Measurements from ENCODE around the gene BRPF1.

BRPF1 gene

GRCh38 chr3:9701711-9702110 is 29.8 kb upstream of the BRPF1 start:
- no peak for DNase-seq

DNA sequence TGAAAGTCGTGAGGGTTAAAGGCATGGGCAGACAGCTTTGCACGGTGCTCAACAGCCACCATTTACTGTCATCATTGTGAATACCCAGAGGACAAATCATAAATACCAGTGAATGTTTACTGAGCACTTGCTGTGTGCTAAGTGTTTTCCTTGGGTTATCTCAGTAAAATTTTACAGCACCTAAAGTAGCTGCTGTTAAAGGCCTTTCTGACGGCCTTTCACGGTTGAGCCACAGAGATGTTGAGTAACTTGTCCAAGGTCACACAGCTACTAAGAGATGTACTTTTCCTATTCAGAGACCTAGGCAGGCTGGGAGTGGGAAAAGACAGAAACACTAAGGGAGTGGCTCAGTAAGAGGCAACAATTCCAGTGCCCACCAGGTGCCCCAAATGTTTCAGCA is 28.3 kb upstream of the BRPF1 start:
- DNase-seq: no peak

DNA sequence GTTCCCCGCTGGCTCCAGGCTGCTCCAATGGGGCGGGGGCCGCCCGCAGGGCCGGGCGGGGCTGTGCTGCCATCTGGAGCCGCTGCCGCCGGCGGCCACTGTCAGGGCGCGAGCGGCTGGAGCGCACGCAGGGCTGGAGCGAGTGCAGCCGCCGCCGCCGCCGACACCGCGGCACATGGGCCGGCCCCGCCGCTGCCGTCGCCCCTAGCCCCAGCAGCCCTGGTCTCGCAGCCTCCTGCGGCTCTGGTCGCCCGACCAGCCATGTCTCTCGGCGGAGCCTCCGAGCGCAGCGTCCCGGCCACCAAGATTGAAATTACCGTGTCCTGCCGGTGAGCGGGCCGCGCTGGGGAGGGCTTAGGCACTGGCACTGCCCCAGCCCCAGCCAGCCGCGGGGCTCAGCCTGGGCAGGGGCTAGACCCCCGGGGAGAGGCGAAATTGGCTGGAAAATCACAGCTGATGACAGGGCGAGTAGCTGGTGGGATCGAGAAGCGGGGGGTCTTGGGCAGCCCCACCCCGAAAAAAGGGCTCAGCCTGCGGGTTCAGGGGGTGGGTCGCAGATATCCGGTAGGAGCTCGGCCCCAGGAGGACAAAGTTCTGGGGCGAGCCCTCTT is 27.7 kb upstream of the BRPF1 start, which contains the start of gene CPNE9:
CPNE9 (plus strand) TSS at position 98 of the 611 bp plus-strand sequence; CDS start at position 262, 164 bp downstream.
- DNase-seq: no peak

DNA sequence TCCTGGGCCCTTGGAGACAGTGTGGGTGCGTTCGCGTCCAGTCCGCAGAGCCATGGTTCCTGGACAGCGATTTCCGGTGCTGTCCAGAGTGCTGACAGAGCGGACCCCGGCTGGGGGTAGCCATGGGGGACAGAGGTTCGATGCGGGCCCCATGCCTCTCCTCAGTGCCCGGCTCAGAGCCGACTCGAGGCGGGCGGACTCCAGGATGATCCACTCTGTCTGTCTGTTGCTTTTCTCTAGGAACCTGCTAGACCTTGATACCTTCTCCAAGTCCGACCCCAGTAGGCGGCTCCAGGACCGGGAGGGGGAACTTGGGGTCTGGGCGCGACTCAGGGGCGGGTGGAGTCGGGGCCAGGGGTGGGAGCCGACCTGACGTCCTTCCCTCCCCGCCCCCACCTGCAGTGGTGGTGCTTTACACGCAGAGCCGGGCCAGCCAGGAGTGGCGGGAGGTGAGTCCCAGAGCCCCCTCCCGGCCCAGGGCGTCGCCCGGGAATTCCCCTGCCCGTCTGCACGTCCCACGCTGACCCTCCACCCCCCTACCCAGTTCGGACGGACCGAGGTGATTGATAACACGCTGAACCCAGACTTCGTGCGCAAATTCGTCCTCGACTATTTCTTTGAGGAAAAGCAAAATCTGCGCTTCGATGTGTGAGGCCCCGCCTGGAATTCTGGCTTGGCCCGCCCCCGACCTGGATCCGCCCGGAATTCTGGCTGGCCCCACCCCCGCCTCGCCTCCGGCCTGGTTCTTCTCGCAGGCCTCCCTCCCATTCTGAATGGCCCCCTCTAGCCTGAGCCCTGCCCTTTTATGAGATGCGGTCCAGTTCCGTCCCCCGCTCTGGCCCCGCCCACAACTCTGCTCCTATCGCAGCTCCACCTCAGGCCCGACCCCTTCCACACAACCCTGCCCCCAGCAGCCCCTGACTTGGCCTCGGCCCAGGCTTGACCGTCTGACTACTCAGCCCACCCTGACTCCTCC is 26.9 kb upstream of the BRPF1 start:
- peak; percentile 11 for DNase-seq

DNA sequence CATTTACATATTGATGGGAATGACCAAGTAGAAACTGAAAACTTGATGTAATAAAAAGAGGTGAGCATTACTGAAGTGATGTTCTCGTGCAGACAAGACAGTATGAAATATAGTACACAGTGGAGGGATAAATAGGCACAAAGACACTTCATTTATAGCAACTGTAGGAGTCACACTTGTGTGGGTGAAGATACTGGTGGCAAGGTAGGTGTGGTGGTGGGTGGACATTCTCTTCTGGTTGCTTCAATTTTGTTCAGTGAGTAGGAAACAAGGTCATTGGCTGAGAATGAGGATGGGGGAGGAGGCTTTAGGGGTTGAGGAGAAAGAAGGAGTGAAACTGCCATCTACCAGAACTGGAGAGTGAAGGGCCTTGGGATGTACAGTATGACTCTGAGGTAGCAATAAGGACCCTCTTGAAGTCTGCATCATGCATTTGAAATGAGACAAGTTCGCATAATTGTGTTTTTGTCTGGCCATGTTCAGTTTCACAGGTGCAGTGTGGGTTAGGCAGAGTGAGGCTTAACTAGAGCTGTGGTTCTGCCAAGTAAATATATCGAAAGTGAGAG is 21.3 kb upstream of the BRPF1 start:
- no peak for DNase-seq

DNA sequence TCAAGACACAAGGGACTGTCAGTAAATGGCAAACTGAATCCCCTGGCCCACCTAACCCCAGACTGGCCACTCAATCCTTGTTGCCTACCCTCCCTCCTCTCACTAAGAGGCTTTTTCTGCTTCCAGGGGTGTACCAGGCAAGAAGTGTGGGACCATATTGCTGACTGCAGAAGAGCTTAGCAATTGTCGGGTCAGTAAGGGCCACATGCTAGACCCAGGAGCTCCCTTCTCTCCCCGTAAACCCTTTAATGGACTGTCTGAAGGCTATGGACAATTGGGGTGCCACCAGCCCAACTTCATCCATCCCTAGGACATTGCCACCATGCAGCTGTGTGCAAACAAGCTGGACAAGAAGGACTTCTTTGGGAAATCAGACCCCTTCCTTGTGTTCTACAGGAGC is 19.1 kb upstream of the BRPF1 start:
- no peak for DNase-seq

DNA sequence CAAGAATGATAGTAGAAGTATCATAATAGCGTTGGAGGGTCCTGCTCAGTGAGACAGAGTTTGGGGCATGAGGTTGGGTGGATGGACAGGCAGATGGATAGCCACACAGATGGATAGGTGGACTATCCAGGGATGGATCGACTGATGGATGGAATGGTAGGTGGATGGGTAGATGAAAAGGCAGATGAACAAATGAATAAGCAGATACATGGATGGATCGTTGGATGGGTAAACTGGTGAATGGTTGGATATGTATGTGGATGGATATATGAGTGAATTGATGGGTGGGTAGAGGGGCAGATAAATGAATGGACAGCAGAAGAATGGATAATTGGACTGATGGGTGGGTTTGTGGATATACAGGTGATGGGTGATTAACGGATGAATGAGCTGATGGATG is 18.4 kb upstream of the BRPF1 start:
- no peak for DNase-seq

DNA sequence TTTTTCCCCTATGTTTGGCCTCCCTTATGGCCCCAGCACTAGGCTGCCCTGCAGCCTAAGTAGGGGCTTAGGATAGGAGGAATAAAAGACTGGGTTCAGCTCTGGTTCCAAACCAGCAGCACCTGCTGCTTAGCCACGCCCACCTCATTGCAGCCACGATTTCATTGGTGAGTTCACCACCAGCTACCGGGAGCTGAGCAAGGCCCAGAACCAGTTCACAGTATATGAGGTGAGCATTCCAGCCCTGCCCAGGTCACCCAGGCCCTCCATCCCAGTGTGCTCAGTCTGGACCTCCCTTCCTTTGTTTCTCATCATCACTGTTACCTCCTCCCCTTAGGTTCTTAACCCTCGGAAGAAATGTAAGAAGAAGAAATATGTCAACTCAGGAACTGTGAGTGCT is 16.4 kb upstream of the BRPF1 start:
- DNase-seq: no peak

- DNase-seq: peak; percentile 81
These were observed 15.6 kb upstream of the BRPF1 start for GRCh38 chr3:9715764-9716437.

DNA sequence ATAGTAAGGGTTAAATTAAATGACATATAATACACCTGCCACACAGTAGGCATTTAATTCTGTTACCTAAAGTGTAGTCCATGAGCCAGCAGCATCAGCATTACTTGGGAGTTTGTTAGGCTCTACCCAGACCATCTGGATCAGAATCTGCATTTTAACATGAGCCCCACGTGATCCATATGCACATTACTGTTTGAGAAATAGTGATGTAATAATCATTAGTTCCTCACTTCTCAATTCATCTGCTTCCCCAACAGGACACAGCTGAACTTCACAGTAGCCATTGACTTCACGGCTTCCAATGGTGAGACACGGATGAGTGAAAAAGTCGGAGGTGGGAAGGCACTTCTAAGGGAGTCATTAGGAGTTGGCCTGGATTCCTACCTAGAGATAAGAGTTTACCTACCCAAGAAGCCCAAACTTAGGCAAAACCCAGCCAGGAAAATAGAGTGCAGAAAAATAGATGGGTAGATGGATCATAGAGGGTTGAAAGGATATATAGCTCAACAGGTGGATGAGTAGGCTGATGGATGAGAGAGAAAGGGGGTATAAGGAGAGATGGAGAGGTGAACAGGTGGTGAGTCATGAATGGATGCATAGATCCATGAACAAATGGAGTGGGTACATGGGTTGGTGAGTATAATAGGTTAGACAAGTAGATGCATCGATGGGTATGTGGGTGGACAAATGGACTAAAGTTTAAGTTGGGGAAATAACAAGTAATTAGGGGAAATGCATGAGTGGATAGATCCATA is 14.6 kb upstream of the BRPF1 start:
- DNase-seq: no peak

DNA sequence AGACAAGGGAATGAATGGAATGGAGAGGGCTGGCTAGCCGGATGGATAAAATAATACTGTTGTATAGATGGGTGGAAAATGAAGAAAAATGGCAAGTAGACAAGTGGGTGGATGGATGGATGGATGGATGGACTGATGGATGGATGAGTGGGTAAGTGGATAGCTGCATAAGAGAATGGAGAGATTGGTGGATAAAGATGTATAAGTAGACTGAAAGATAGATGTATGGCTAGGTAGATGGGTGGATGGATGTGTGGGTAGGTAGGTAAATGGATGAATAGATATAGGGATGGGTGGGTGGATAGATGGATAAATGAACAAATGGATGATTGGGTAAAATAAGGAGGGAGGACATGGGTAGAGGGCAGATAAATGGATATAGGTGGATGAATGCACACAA is 14.0 kb upstream of the BRPF1 start:
- DNase-seq: no peak

DNA sequence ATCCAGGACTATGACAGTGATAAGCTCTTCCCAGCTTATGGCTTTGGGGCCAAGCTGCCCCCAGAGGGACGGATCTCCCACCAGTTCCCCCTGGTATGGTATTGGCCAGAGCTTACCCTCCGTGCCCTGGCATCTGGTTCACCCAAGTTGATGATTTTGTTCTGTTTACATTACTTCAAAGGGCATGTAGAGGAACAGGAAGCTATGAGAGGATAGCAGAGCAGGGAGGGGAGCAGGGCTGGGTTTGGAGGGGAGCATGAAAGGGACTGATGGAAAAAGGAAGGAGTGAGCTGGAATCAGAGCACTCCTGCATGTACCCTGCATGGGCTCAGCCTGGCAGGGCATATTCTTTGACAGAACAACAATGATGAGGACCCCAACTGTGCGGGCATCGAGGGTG is 13.4 kb upstream of the BRPF1 start:
- no peak for DNase-seq

DNA sequence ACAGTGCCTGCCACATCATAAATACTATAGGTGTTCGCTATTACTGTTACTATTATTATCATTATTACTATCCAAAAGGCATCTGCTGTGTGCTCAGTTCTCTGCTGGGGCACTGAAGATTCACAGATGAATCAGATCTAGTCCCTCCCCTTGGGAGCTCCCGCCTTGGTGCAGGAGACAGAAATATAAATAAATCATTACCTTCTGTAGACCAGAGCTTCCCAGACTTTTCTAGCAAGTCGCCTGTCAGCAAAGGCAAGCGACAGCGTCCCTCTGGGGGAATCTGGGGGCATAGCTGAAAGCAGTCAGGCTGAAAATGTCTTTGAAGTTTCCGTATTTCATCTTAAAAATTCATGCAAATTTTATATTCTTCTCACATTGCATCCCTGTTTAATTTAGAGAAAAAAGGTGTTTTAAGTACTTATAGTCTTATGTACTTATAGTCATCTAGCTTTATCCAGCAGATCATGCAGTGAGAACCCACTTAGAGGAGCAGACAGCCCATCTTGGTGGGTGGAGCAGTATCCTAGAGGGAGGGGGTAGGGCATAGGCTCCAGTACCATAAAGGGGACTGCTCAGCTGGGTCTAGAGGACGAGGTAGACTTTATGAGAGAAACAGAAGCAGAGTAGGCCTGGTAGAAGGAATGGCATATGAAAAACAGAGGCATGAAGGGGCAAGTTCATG is 10.4 kb upstream of the BRPF1 start:
- DNase-seq: no peak

DNA sequence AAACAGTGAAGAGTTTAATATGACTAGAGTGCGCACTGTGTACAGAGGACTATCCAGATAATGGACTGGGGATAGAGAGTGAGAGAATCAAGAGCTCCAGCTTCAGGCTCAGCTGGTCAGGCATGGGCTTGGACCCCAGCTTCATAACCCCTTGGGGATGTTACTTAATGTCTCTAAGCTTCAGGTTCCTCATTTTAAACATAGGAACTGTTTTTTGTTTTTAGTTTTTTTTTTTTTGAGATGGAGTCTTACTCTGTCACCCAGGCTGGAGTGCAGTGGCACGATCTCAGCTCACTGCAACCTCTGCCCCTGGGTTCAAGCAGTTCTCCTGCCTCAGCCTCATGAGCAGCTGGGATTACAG is 9.9 kb upstream of the BRPF1 start:
- no peak for DNase-seq

DNA sequence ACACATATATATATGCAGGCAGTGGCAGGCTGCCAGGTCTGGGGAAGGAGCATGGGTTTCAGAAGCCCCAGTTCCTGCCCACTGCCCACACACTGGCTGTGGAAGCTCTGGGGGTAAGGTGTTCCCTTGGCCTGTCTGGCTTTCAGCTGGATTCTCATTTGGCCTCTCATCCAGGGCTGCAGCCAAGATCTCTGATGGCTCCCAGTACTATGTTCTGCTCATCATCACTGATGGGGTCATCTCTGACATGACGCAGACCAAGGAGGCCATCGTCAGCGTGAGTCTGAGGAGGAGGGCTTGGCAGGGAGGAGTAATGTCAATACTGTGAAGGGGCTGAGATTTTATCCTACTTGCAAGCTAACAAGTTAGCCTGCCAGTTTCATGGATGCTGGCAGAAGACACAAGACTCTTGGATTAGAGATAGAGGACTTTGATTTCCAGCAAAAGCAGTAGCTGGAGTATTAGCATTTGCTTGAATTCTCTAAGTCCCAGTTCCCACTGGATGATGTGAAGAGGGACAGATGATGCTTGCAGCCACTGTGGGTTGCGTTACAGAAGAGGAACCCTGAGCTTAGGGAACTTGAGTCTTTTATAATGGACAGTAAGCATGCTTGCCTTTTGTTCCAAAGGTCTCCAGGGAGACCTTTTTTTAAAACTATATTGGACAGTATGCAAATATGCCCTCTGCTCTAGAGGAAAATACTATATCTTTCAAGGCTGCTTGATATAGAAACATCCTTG is 5.6 kb upstream of the BRPF1 start:
- DNase-seq: no peak

DNA sequence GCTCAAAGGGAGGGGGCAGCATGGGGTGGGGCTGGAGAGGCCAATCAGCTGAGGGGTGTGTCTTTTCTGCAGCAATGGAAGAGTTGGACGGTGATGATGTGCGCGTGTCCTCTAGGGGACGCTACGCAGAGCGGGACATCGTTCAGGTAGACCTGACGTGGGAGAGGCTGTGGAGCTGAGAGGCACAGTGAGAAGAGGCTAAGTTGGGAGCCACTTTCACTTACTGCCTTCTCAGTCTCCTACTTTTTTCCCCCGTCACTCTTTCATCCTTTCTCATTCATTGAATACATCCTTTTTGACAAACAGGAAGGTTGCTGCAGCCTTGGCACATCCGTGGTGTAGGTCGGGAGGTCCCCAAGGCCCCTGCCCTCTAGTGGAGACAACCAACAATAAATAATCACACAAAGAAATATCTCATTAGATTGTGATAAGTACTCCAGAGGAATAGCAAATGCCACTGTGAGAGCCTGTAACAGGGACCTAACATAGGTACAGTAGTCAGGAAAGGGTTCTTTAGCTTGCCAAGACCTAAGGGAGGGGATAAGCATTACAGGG is 4.4 kb upstream of the BRPF1 start:
- no peak for DNase-seq

- no peak for DNase-seq
These were observed 3.8 kb upstream of the BRPF1 start for GRCh38 chr3:9727743-9728142.

DNA sequence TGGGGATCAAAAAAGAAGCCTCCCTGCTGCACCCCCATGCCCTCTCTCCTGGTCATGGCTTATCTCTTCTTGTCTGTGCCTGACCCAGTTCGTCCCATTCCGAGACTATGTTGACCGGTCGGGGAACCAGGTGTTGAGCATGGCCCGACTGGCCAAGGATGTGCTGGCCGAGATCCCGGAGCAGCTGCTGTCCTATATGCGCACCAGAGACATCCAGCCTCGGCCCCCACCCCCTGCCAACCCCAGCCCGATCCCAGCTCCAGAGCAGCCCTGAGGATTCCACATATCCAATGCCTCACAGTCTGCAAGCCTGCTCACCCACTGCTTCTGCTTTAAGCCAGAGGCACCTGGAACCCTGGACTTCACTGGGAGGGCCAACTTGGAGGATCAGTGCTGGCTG is 2.1 kb upstream of the BRPF1 start:
- no peak for DNase-seq

DNA sequence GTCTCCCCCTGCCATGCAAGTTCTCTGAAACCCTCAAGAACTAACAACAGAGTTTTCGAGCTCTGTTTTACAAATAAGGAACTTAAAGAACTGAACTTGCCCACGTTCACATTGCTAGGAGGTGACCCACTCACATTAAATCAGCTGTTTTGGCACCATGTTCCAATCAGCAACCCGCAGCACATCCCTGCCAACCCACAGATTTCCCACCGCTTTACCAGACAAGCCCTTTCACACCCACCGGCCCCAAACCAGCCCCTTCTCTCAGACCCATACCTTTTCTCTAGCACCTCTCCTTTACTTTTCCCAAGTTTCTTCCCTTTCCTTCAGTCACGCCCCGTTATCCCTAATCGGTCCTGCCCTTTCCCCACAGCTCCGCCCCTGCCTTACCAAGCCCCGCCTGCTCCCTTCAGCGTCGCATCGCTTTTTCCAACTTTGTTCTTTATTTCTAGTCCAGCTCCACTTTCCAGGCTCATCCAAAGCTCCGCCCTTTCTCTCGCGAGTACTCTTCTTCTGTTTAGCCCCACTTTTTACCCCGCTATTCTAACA is 804 bp upstream of the BRPF1 start:
- DNase-seq: no peak

DNA sequence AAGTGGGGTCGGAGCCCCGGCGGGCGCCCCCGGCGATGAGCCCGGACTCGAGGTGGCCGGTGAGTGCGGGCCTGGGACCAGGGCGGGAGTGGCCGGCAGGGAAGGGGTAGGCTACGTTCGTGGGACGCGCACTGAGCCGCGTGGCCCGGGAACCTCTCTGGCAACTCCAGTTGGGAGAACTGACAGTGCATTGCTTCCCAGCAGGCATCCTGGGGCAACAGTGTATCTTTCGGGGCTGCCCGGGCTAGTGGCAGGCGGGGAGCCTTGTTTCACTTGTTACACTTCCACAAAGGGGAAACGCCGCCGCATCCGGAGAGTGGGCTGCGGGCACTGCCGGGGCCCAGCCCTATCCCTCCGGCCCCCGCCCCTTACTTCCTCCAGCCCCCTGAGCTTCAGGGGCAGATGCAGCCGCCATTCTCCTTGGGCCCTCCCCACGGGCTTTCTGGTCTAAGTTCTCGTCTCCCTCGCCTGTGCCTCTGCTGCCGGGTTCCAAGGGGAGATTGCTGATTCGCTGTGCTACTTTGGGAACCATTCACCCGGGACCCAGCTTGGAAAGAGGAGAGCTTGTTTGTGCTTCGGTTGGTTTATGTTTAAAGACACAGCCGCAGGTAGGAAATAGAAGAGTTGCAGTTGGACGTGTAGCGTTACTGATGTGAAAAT is 675 bp downstream of the BRPF1 start:
- no peak for DNase-seq
